K562 (cell line): ENCODE measurements around the gene HES4. TPM values are rescaled to one million over a fixed set of nuclear protein-coding genes. Genes with fewer than 3 reads are reported as not detected.

Experiments used
- CHD2 ChIP-seq: IDR thresholded peaks from 2 replicates; pipeline ENCODE4 v1.6.1; 2011; ENCODE audit warnings: low read depth, low read length
- CTBP1 ChIP-seq: fragments of 450-650 bp; IDR thresholded peaks from 2 replicates; pipeline ENCODE4 v1.6.1; 2016; ENCODE audit warnings: borderline replicate concordance
- CUX1 ChIP-seq: fragments of 200-800 bp; sonication (Bioruptor generic); IDR thresholded peaks from 2 replicates; pipeline ENCODE4 v1.6.1; 2016; ENCODE audit warnings: missing genetic modification characterization, missing compliant biosample characterization
- E2F6 ChIP-seq, 2 experiments: IDR thresholded peaks; 2 replicates each; pipeline ENCODE4 v1.6.1; 2011; ENCODE audit warnings: borderline replicate concordance in 1 of 2, control low read depth in 1 of 2, low read depth in 1 of 2, low read length in 1 of 2, mild to moderate bottlenecking in 1 of 2, mixed read lengths in 1 of 2, moderate library complexity in 1 of 2; ENCODE audit not compliant: insufficient read depth in 1 of 2, insufficient read length in 1 of 2, poor library complexity in 1 of 2, severe bottlenecking in 1 of 2; ENCODE audit errors: extremely low read depth in 1 of 2
- KDM4B ChIP-seq, 2 experiments: fragments of 450-650 bp in 1 of 2; sonication (generic) in 1 of 2; IDR thresholded peaks; 2 replicates each; pipeline ENCODE4 v1.6.1; 2016 to 2017; ENCODE audit warnings: borderline replicate concordance in 2 of 2, antibody characterized with exemption in 1 of 2, low read depth in 1 of 2, mild to moderate bottlenecking in 1 of 2
- MTA2 ChIP-seq: fragments of 450-650 bp; IDR thresholded peaks from 2 replicates; pipeline ENCODE4 v1.6.1; 2016; ENCODE audit warnings: low read depth
- NONO ChIP-seq, 2 experiments: fragments of 200-400 bp in 1 of 2; fragments of 450-650 bp in 1 of 2; formaldehyde crosslinking in 1 of 2; IDR thresholded peaks; 2 replicates each; pipeline ENCODE4 v1.6.1; 2017; ENCODE audit warnings: low read depth in 2 of 2, mild to moderate bottlenecking in 2 of 2, moderate library complexity in 2 of 2, low read length in 1 of 2
- PHTF2 ChIP-seq: fragments of 250-450 bp; sonication (Bioruptor Pico); IDR thresholded peaks from 2 replicates; pipeline ENCODE4 v1.5.0; 2021; ENCODE audit warnings: mild to moderate bottlenecking
- ZNF354B ChIP-seq: fragments of 250-450 bp; sonication (Bioruptor Pico); IDR thresholded peaks from 2 replicates; pipeline ENCODE4 v1.4.0; 2020
- polyA plus RNA-seq, 8 experiments: library from polyadenylated mRNA; depleted of rRNA in 4 of 8; stranded (reverse) in 5 of 8; unstranded in 3 of 8; fragments of >200 nt; fragmentation: Nextera tagmentation in 2 of 8; fragmentation: Illumina TruSeq in 1 of 8; extraction: Ambion mirVana in 2 of 8; extraction: Trizol in 1 of 8; gene quantifications; 2 replicates each; pipeline versions ENCODE4 v1.2.1 to v1.2.3, GENCODE V29; 2011 to 2014; ENCODE audit warnings: inconsistent platforms in 1 of 8, missing spikeins in 1 of 8
- total RNA-seq, 7 experiments: library from RNA; depleted of rRNA in 6 of 7; stranded (reverse); fragments of >200 nt in 6 of 7; fragmentation: Illumina TruSeq in 2 of 7; extraction: Trizol in 2 of 7; gene quantifications; 2 replicates each; pipeline versions ENCODE4 v1.2.1 to v1.2.3, GENCODE V29; 2011 to 2021; ENCODE audit warnings: low replicate concordance in 1 of 7
- TF ChIP-seq, protein P1 (sequence below): fragments of 250-450 bp; sonication (Bioruptor Pico); IDR thresholded peaks from 2 replicates; pipeline ENCODE4 v1.4.0; 2020
- TF ChIP-seq, protein P2 (sequence below): fragments of 250-450 bp; sonication (Bioruptor Pico); IDR thresholded peaks from 2 replicates; pipeline ENCODE4 v1.5.0; 2020; ENCODE audit warnings: mild to moderate bottlenecking
- TF ChIP-seq, protein P3 (sequence below): sonication (generic); formaldehyde crosslinking; IDR thresholded peaks from 2 replicates; pipeline ENCODE4 v1.8.1; 2023; ENCODE audit warnings: mild to moderate bottlenecking, missing genetic modification reagents

HES4 gene
- total and polyA plus RNA-seq, 9 of the 15 experiments (the other 6 are each of a cell fraction or from before 2014, with no cell fraction given): 0.21 to 43.7 (median 5.3) TPM; not detected in 2

DNA sequence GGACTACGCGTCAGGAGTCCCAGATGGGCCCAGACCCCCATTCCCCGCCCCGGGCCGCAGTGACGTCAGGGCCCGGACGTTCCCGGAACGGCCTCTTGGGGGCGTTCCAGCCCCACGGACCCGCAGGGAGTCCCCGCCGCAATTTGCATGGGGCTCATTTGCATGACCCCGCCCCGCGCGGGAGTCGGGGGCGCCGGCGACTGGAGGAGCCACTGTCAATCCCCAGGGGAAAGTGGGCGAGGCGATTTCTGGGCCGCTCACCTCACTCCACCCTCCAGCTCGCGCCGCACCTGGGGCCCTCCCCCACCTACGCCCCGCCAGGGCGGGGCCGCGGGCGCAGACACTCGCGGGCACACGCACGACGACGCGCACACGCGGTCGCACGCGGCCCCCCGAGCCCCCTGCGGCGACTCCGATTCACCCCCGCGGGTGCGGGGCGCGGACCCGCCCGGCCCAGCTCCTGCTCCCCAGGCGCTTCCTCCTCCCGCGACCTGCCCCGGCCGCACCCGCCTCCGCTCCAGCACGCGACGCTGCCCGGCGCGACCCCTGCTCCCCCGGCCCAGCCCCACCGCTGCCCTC is 33.2 kb upstream of the HES4 start (continued):
- TF ChIP-seq, protein P1, sequence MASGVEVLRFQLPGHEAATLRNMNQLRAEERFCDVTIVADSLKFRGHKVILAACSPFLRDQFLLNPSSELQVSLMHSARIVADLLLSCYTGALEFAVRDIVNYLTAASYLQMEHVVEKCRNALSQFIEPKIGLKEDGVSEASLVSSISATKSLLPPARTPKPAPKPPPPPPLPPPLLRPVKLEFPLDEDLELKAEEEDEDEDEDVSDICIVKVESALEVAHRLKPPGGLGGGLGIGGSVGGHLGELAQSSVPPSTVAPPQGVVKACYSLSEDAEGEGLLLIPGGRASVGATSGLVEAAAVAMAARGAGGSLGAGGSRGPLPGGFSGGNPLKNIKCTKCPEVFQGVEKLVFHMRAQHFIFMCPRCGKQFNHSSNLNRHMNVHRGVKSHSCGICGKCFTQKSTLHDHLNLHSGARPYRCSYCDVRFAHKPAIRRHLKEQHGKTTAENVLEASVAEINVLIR: peak; percentile 74
- TF ChIP-seq CUX1 (CRISPR knock-in tag) (no peak), CHD2 (0 out of 2 replicates have a peak, but pooled peaks have one; percentile 27), ZNF354B (CRISPR knock-in tag) (no peak), MTA2 (no peak), CTBP1 (peak; percentile 83; the same call in 1 of the 2 replicates), KDM4B (IDR thresholded peaks at IDR 0.05; ENCODE audit: borderline replicate concordance in 2 of 2, low read depth in 1 of 2) (no peak), PHTF2 (CRISPR knock-in tag) (no peak), E2F6 (IDR thresholded peaks at IDR 0.05; ENCODE audit: borderline replicate concordance in 1 of 2, extremely low read depth in 1 of 2, insufficient read depth in 1 of 2, insufficient read length in 1 of 2, low read depth in 1 of 2, low read length in 1 of 2, poor library complexity in 1 of 2, severe bottlenecking in 1 of 2) (peak; percentile 66 to 94), NONO (IDR thresholded peaks at IDR 0.05; ENCODE audit: low read depth in 2 of 2, low read length in 1 of 2) (peak in 1 of 2 experiments; percentile 86; a peak in 2 of 4 replicates)
- TF ChIP-seq, protein P2, sequence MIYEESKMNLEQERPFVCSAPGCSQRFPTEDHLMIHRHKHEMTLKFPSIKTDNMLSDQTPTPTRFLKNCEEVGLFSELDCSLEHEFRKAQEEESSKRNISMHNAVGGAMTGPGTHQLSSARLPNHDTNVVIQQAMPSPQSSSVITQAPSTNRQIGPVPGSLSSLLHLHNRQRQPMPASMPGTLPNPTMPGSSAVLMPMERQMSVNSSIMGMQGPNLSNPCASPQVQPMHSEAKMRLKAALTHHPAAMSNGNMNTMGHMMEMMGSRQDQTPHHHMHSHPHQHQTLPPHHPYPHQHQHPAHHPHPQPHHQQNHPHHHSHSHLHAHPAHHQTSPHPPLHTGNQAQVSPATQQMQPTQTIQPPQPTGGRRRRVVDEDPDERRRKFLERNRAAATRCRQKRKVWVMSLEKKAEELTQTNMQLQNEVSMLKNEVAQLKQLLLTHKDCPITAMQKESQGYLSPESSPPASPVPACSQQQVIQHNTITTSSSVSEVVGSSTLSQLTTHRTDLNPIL (CRISPR knock-in tag): no peak
- TF ChIP-seq, protein P3, sequence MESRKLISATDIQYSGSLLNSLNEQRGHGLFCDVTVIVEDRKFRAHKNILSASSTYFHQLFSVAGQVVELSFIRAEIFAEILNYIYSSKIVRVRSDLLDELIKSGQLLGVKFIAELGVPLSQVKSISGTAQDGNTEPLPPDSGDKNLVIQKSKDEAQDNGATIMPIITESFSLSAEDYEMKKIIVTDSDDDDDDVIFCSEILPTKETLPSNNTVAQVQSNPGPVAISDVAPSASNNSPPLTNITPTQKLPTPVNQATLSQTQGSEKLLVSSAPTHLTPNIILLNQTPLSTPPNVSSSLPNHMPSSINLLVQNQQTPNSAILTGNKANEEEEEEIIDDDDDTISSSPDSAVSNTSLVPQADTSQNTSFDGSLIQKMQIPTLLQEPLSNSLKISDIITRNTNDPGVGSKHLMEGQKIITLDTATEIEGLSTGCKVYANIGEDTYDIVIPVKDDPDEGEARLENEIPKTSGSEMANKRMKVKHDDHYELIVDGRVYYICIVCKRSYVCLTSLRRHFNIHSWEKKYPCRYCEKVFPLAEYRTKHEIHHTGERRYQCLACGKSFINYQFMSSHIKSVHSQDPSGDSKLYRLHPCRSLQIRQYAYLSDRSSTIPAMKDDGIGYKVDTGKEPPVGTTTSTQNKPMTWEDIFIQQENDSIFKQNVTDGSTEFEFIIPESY: peak; percentile 52; the same call in 1 of the 2 replicates
